Dermis blood vessel endothelial cell (primary cell): ENCODE results near the gene EIF1. TPM values are rescaled to one million over a fixed set of nuclear protein-coding genes. Genes with fewer than 3 reads are reported as not detected.

Source experiments
- DNase-seq: peaks from one replicate; pipeline ENCODE4 v3.0.0; 2010
- total RNA-seq: library from RNA; depleted of rRNA; stranded (reverse); fragments of >200 nt; gene quantifications from 2 replicates; pipeline ENCODE4 v1.2.3, GENCODE V29; 2014

Gene EIF1
- total RNA-seq, 1 donor from 2014 or later: 93.3 TPM

- no peak for DNase-seq
Observed at GRCh38 chr17:41737680-41738023, 49.0 kb downstream of the EIF1 start.

- peak; percentile 87 for DNase-seq
Observed at GRCh38 chr17:41738077-41738800, 49.6 kb downstream of the EIF1 start.

DNA sequence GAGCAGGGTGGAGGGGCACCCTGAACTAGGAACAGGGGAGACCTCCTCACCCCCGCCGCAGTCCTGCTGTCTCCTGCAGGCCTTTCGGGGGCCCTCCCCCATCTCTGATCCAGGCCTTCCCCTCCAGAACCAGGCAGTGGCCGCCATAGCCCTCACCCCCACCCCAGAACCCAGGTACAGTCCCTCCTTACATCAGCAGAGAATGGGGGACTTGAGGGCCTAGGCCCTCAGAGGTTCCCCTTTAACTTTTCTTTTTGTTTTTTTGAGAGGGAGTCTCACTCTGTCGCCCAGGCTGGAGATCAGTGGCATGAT lies 50.1 kb downstream of the EIF1 start:
- DNase-seq: no peak

DNA sequence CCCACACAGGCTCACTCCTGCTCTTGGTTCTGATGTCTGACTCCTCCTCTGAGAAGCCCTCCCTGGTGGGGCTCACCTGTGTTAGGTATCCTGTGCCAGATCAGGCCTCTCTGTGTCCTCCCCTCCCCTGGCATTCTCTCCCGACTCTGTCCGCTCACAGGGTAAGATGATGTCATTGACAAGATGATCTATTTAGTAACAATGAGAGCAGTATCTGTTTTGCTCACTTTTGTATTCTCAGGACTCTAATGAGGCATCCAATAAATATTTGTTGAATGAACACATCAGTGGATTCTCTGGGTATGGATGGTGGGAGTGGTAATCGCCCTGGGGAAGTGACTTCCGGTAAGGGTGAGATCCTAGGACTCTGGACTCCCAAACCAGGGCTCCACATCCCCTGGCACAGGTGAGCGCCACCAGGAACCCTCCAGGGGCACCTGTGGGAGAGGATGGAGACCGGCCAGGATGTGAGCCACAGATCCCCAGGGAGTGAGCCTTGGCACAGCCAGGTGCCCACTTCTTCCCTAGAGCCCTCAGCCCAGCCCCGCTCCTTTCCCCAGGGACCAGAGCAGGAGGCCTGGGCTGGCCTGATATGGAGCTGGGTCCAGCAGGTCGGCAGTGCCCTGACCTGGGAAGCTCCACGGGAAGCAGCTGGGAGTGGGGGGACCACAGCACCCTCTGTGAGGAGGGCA lies 51.1 kb downstream of the EIF1 start:
- no peak for DNase-seq

DNA sequence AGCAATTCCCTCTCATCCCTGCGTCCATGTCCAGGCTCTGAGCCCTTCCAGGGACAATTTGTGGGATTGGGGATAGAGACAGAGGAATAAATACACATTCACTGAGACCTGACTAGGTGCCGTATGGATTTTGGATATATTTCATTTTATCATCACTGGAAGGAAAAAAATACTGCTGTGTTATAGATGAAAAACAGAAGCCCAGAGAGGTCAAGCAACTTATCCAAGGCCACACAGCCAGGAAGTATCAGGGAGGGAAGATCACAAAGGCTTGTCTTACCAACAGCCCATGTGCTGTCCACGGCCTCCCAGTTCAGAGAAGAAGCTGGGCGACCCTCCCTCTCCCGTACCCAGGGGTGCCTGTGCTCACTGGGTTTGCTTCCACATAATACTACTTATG lies 51.8 kb downstream of the EIF1 start:
- no peak for DNase-seq

- no peak for DNase-seq
Observed at GRCh38 chr17:41741709-41742108, 53.0 kb downstream of the EIF1 start.

Other genes starting within 250 kb of the EIF1 start
- not detected in 2 replicates for gene KRT38, start 247.9 kb upstream of the EIF1 start, total RNA-seq
- gene KRT32, start 221.5 kb upstream of the EIF1 start, total RNA-seq: not detected in 2 replicates
- gene KRT35, start 207.7 kb upstream of the EIF1 start, total RNA-seq: not detected in 2 replicates
- gene KRT36, start 199.0 kb upstream of the EIF1 start, total RNA-seq: 0.14 and 0.17 TPM in 2 replicates
- gene KRT13, start 183.3 kb upstream of the EIF1 start, total RNA-seq: not detected in 2 replicates
- 0.51 TPM in 2 replicates for gene KRT15, start 170.0 kb upstream of the EIF1 start, total RNA-seq
- 10.7 and 10.9 TPM in 2 replicates for gene KRT19, start 160.6 kb upstream of the EIF1 start, total RNA-seq
- gene KRT9, start 116.8 kb upstream of the EIF1 start, total RNA-seq: not detected in 2 replicates
- gene KRT14, start 102.0 kb upstream of the EIF1 start, total RNA-seq: 0.05 and 0.85 TPM in 2 replicates
- 0.28 and 0.51 TPM in 2 replicates for gene KRT16, start 76.1 kb upstream of the EIF1 start, total RNA-seq
- gene KRT17, start 64.3 kb upstream of the EIF1 start, total RNA-seq: 2.0 and 3.7 TPM in 2 replicates
- not detected in 2 replicates for gene GAST, start 23.4 kb downstream of the EIF1 start, total RNA-seq
- 0.23 and 0.68 TPM in 2 replicates for gene HAP1, start 45.8 kb downstream of the EIF1 start, total RNA-seq
- 416 and 862 TPM in 2 replicates for gene JUP, start 97.8 kb downstream of the EIF1 start, total RNA-seq
- 65.4 and 79.3 TPM in 2 replicates for gene P3H4, start 123.1 kb downstream of the EIF1 start, total RNA-seq
- gene FKBP10, start 124.1 kb downstream of the EIF1 start, total RNA-seq: 186 and 244 TPM in 2 replicates
- gene NT5C3B, start 147.3 kb downstream of the EIF1 start, total RNA-seq: 53.0 and 102 TPM in 2 replicates
- 0.05 TPM in 1 of 2 replicates, not detected in the other for gene KLHL10, start 148.9 kb downstream of the EIF1 start, total RNA-seq
- 35.7 and 41.2 TPM in 2 replicates for gene KLHL11, start 176.5 kb downstream of the EIF1 start, total RNA-seq
- 195 and 384 TPM in 2 replicates for gene ACLY, start 230.1 kb downstream of the EIF1 start, total RNA-seq
- 0.28 and 0.34 TPM in 2 replicates for gene ODAD4, start 241.7 kb downstream of the EIF1 start, total RNA-seq